Upper lobe of left lung (tissue), 4 donors: Measurements from ENCODE around the gene COBL.

Experiments
- CTCF ChIP-seq, 6 experiments: fragments of 450-650 bp in 4 of 6; fragments of 200-600 bp in 2 of 6; sonication (generic) in 2 of 6; IDR thresholded peaks; one replicate each; pipeline ENCODE4 v1.5.1; 2016 to 2019; ENCODE audit warnings: antibody characterized with exemption in 6 of 6
- EP300 ChIP-seq, 4 donors: sonication (generic); formaldehyde crosslinking; IDR thresholded peaks; one replicate each; pipeline ENCODE4 v1.5.1; 2017; ENCODE audit warnings: antibody characterized with exemption in 4 of 4, control low read depth in 2 of 4

DNA sequence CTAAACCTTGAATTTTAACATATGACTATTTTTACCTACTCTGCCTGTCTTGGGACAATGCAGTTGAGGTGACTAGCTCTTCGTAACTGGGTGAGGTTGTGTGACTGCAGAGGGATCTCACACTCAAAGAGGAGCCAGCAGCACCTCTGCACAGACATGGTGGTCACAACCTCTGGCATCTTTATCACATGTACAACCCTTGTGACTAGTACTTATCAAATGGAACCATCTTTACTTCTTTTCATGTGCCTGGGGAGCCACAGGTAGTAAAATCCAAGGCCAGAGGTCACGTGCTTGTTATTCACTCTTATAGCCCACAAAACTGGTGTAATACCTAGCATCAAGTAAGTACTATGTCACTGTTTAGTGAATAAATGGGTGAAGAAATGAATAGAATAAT is 244.3 kb downstream of the COBL start:
- TF ChIP-seq CTCF (IDR thresholded peaks at IDR 0.05) (no peak), EP300 (IDR thresholded peaks at IDR 0.05) (no peak)
